Left ventricle myocardium inferior (tissue), 1 donor: ENCODE measurements around the gene CDKL5. TPM values are rescaled to one million over a fixed set of nuclear protein-coding genes. Genes with fewer than 3 reads are reported as not detected.

ENCODE experiments used
- DNase-seq: peaks from one replicate; pipeline ENCODE4 v3.0.0-alpha.2; 2020
- H3K27ac ChIP-seq: fragments of 200-600 bp; replicated peaks from 2 replicates; pipeline ENCODE4 v1.8.0; 2021
- H3K27me3 ChIP-seq: fragments of 200-600 bp; 2 replicates; pipeline ENCODE4 v1.8.0; 2021; ENCODE audit warnings: low read depth
- H3K36me3 ChIP-seq: fragments of 200-600 bp; 2 replicates; pipeline ENCODE4 v1.8.0; 2021
- H3K4me1 ChIP-seq: fragments of 200-600 bp; 2 replicates; pipeline ENCODE4 v1.8.0; 2021
- H3K4me3 ChIP-seq: fragments of 200-600 bp; 2 replicates; pipeline ENCODE4 v1.8.0; 2021; ENCODE audit warnings: mild to moderate bottlenecking, moderate library complexity
- H3K9me3 ChIP-seq: fragments of 200-600 bp; replicated peaks from 2 replicates; pipeline ENCODE4 v1.8.0; 2021
- CTCF ChIP-seq: fragments of 200-600 bp; IDR thresholded peaks from 2 replicates; pipeline ENCODE4 v1.8.0; 2021; ENCODE audit warnings: antibody characterized with exemption, mild to moderate bottlenecking, borderline replicate concordance
- intact Hi-C: fragments of 100-400 bp; cut with micrococcal nuclease; formaldehyde crosslinking; loops from one replicate; pipeline ENCODE4 v1.11.0; 2022
- total RNA-seq: library from RNA; stranded (reverse); fragmentation: NEBNext Ultra II Directional; extraction: Animal tissue kit (Norgen Biotek cat#: 25700); gene quantifications from one replicate; pipeline ENCODE4 v1.2.1, GENCODE V29; 2021
- donor health status: DM: no; HTN: yes; CAD: no; lungs with severe emphysema.

The CDKL5 gene
- total RNA-seq, 1 donor from 2014 or later, result 9.3 TPM

- H3K27me3 ChIP-seq, result no peaks in the 10 kb centered on the region
- no peak for TF ChIP-seq CTCF
- H3K36me3 ChIP-seq, result no peaks in the 10 kb centered on the region
- no peak for DNase-seq
- no peaks in the 10 kb centered on the region for H3K4me1 ChIP-seq
- no peaks in the 10 kb centered on the region for H3K9me3 ChIP-seq
- no peak overlapping the region for H3K27ac ChIP-seq
- intact Hi-C loops, result no loop called here
- no peak overlapping the region for H3K4me3 ChIP-seq
Observed at GRCh38 chrX:18596096-18596495, 170.7 kb downstream of the CDKL5 start.

GRCh38 chrX:18598413-18598812, 173.0 kb downstream of the CDKL5 start:
- Histone ChIP-seq H3K4me3 (no peak overlapping the region), H3K36me3 (no peaks in the 10 kb centered on the region)
- intact Hi-C loops, result no loop called here

GRCh38 chrX:18607966-18608365, 182.6 kb downstream of the CDKL5 start:
- Histone ChIP-seq H3K4me1 (no peaks in the 10 kb centered on the region), H3K9me3 (no peaks in the 10 kb centered on the region), H3K4me3 (no peak overlapping the region), H3K36me3 (peaks cover 19% of the 10 kb centered on the region), H3K27me3 (no peaks in the 10 kb centered on the region), H3K27ac (no peak overlapping the region)
- DNase-seq, result no peak
- no peak for TF ChIP-seq CTCF
- intact Hi-C loops, result no loop called here

More at GRCh38 chrX:18598413-18598812, 173.0 kb downstream of the CDKL5 start:
- H3K4me1 ChIP-seq, result no peaks in the 10 kb centered on the region
- no peaks in the 10 kb centered on the region for H3K9me3 ChIP-seq
- TF ChIP-seq CTCF, result no peak
- no peaks in the 10 kb centered on the region for H3K27me3 ChIP-seq
- DNase-seq, result no peak
- H3K27ac ChIP-seq, result no peak overlapping the region

GRCh38 chrX:18613930-18614639, 188.7 kb downstream of the CDKL5 start:
- intact Hi-C loops, result no loop called here

GRCh38 chrX:18616688-18617406, 191.4 kb downstream of the CDKL5 start:
- no peaks in the 10 kb centered on the region for H3K4me1 ChIP-seq
- H3K27ac ChIP-seq, result no peak overlapping the region

More at GRCh38 chrX:18613930-18614639, 188.7 kb downstream of the CDKL5 start:
- Histone ChIP-seq H3K4me3 (no peak overlapping the region), H3K36me3 (peaks cover 9% of the 10 kb centered on the region), H3K27me3 (no peaks in the 10 kb centered on the region), H3K27ac (no peak overlapping the region), H3K4me1 (no peaks in the 10 kb centered on the region), H3K9me3 (no peaks in the 10 kb centered on the region)
- no peak for DNase-seq
- TF ChIP-seq CTCF, result no peak

More at GRCh38 chrX:18616688-18617406, 191.4 kb downstream of the CDKL5 start:
- Histone ChIP-seq H3K9me3 (no peaks in the 10 kb centered on the region), H3K36me3 (no peaks in the 10 kb centered on the region), H3K4me3 (no peak overlapping the region), H3K27me3 (no peaks in the 10 kb centered on the region)
- no peak for TF ChIP-seq CTCF
- no peak for DNase-seq
- intact Hi-C loops, result no loop called here
